ENCODE data around the gene FAM3D.

Gene FAM3D

DNA sequence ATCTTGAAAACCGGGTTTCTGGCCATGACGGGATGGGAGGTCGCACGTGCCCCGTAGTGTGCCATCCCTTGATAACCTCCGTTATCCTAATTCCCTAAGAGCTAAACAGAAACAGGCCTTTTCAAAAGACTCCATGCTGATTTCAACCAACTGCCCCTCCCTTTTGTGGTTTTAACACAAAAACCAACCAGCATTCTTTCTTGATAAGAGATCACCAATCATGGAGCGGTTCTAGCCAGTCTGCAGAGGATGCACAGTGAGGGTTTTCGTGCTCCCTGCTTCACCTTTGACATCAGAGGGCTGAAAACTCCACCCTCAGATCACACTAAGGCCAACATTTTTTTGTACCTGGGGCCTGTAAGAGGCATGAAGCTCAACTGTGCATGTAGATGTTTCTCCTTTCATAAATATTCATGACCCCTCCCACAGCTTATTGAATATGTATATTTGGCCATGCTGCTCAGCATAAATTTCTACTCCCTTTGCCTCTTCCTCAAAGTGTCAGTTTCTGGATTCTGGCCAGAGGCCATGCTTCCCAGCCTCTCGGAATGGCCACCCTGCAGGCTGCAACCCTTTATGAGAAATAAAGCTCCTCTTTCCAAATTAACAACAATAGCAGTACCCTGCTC lies 41.3 kb downstream of the FAM3D start:
- DNase-seq, result no peak

DNA sequence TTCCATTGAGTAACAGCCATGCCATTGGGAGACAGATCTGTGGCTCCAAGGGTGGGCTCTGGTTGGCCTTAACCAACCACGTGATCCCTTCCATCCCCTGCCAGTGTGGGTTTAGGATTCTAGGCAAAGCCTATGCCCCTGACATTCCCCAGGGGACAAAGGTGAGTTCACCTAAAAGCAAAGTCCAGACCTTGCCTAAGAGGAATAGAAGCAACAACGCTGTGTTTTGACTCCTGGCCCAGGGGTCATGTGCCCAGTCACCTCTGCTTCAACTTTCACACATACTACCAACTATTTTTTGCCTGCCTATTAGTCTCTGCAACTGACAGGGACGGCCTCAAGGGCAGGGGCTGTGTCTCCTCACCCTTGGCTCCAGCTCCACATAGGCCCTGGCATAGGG lies 42.0 kb downstream of the FAM3D start:
- no peak for DNase-seq

DNA sequence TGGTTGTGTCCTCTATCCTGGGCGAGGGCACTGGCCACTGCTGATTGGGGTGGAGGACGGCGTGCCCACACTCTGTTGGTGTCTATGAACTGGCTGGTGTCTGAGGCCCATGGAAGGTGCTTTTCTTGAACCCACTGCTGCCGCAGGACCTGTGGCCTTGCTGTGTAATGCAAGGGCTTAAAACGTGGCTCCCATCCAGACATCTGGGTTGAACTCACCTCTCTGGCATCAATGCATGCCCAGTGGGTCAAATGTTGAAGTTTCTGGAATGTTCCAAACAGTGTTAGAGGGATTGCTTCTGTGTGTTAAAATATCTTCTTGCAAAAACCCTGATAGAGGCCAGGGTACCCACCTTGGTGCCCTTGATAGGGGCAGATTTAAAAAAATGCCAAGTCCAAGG lies 42.6 kb downstream of the FAM3D start:
- DNase-seq, result no peak

DNA sequence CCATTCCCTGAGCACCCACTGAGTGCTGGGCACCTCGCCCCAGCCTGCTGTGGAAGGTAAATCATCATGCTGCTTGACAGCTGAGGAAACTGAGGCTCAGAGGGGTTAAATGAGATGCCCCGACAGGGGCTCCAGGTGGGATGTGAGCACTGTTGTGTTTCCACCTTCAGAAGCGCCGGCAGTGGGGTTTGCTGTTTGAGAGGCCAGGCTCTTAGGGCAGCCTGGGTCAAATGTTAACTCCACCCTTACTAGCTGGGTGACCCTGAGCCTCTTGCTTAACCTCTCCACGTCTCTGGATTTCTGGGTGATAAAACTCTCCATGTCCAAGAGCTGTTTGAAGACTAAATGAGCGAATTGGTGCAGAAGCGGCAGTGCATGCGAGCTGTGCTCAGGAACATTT lies 43.1 kb downstream of the FAM3D start:
- DNase-seq, result no peak

DNA sequence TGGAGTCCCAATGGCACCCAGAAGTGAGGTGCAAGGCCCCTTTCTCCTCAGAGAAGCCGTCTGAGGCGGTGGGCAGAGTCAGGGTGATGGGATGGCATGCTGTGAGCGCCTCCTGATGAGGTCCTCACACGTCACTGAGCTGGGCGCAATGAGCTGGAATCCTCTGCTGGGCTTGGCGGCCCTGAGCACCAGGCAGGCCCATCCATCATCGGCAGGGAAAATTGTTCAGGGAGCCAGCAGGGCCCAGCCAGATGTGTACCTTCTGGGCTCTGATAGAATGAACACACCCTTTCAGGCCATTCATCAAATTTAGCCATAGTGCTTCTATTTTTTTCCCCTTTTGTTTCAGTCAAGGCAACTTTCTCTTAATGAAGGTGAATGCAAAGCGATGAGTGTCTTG lies 43.7 kb downstream of the FAM3D start:
- DNase-seq, result no peak

DNA sequence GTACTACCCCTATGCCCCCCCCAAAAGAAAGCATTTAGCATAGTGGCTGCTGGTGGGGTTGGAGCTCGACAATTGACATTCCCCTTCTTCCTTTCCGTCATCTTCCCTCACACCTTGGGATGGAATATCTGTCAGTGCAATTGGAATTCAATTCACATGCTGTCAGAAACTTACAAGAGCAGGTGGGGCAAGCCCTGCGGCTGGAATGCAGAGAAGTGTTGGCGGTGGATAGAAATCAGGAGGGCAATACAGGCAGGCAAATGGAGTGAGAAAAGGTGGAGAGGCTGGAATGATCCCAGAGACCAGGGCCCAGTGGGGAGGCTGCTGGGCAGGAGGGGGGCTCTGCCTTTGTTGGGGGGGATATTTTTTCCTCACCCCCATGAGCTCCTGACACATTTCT lies 44.1 kb downstream of the FAM3D start:
- DNase-seq, result no peak

DNA sequence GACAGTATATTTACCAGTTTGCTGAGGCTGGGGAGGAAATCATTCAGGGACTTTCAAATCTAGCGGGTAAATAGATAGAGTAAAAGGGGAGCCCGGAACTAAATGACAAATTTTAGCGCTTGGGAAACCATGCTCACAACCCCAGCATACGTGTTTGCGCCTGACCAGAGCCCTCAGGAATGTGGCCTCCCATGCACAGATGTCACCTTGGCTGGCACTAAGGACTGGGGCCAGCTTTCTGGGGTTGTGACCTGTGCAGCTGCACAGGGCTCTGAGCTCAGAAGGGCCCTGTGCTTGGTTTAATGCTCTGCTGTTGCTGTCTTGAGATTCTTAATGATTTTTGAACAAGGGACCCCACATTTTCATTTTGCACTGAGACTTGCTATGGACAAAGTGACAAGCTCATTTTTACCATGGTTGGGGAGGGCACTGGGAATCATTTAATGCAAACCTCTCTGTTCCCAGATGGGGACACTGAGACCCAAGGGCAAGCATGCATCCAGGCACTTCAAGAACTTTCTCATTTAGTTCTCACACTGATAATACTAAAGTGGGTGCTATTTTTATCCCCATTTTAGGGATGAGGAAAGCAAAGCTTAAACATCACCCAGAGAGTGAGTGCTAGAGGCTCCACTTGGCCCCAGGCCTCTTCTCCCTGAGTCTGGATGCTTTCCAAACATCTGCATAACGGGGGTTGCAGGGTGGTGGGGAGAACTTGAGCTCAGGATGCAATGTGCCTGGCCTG lies 45.3 kb downstream of the FAM3D start:
- no peak for DNase-seq

DNA sequence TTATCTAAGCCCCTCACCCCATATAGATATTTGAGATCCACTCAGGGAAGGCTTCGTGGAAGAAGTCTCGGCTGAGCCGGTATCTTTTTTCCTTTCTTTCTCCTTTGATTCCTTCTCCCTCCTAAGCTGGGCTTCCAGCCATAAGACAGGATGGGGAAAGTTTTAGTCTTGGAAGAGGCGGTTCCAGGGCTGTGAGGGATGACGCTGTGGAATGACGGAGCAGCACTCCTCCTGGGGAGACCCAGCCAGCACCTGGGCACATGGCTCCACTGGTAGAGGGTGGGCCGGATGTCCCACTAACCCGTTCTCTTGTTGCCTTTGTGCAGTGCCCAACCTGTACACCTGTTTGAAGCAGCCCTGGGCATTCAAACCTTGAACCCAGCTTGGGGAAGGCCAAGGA lies 46.2 kb downstream of the FAM3D start:
- no peak for DNase-seq

DNA sequence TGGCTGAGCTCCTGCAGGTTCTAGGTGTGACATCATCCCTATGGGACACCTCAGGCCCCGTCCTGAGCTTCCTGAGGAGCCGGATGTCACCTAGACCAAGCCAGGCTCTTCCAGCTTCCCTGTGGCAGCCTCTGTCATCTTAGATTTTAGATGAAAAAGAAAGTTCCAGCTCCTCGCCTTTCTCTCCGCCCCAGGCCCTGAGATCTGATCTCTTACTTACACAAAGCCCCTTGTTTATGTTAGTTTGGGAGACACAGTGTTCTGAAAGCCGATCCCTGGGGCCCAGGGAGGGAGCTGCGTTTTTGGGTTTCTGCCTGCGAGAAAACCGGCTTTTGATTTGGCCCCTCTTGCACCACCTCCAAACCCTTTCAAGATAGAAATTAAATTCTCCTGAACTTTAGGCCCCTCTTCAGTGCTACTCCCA lies 49.2 kb downstream of the FAM3D start:
- DNase-seq, result no peak

DNA sequence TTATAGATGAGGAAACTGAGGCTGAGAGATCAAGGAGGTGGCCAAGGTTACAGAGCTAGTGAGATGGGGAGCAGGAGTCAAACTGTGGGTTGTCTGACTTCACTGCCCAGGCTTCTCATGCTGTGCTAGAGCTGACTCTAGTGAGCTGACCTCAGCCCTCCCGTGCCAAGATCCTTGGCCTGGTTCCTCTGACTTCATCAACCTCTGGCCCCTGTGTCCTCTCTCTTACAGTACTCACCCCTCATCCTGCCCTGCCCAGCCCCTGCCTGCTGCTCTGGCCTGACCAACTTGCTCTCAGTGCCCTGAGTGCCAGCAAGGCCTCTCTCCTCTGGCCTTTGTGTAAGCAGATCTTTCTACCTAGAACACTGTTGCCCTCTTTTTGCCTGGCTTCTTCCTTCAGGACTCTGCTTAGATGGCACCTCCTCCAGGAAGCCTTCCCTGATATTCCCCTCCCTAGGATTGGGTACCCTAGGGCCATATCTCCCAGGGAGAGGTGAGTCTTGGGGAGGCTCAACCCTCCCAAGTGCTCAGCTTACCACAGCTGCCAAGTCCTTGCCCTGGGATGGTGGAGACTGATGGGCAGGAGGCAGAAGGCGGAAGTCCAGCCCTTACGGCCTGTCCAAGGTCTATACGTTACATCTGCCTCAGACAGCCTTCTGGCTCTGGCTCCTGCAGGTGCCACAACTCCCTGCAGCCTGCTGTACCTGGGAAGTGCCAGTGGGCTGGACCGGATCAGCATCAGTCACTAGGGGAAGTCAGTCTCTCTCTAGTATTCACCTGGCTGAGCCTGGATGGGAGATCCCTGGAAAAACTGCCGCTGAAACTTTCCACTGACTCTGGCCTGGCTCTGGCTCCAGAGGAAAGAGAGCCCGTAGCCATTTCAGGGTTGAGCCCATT lies 53.1 kb downstream of the FAM3D start:
- DNase-seq, result no peak

DNA sequence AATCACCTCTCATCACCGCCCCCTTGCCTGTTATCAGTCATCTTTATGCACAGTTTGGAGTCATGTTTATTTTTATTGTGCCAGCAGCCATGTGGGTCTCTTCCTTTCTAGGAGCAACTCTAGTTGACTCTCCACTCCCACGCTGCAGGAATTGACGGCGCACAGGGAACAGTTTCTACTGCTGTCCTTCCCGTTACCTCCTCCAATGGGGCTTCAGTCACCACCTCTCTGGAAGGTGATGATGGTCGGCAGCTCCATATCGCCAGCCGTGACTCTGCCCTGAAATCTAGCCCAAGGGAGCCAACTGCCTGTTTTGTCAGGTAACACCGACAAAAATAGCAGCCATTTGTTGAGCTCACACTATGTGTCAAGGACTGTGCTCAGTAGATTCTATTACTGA lies 53.7 kb downstream of the FAM3D start:
- no peak for DNase-seq

DNA sequence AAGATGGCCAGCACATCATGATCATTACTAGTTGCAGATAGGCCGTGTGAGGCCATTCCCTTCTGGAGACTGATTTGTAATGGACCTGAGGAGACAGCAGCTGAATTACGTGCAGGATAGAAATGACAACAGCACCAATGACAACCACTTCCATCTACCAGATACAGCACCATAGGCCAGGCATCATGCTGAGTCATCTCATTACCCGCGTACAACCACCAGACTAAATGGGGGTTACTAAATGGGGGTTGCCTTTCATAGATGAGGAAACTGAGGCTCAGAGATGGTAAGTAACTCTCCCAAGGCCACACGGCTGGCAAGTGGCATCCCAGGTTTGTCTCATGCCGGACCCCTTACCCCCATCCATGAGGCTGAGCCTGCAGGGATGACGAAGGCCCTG lies 56.6 kb downstream of the FAM3D start:
- no peak for DNase-seq

DNA sequence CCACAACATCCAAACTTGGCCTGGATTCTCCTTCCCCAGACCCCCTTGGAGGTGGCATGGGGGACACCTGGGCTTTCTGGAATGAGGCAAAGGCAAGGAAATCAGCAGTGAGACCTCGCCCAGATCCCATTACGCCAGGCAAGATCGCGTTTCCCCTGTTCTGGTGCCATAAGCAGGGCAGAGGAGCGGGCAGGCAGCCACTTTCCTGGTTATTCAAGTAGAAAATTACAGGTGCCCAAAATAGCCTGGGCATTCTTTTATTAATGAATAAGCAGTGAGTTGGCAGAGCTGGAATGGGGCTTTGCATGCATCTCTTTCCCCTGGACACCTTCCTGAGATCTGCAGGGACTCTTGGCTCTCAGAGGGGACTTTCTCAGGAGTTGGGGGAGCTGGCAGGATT lies 57.9 kb downstream of the FAM3D start:
- no peak for DNase-seq

DNA sequence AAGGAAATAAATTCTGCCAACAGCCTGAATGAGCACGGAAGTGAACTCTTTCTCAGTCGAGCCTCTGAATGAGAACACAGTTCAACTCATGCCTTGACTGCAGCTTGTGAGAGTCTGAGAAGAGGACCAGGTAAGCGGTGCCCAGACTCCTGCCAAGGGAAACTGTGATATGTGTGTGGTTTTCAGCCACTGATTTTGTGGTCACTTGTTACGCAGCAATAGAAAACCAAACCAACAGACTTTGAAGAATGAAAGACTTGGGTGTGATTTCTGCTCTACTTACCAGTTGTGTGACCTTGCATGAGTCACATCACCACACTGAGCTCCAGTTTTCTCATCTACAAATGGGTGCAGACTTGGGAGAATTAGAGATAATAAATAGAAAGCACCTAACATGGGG lies 58.8 kb downstream of the FAM3D start:
- DNase-seq, result no peak

DNA sequence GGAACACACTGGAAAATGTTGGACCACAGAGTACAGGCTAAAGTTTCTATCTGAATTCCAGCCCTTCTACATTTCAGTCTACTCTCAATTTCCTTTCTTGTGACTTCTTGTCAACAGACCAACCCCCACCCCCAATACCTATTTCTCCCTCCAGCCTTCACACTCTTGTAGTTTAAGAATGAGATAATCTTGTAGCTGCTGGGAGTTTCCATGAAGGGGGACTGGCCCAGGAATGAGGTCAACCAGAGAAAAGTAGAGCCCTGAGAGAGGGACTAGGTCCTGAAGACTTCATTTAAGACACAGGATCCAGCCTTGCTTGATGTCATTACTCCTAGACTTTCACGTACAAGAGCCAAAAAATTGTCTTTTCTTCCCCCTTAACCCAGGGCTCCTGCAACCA lies 59.9 kb downstream of the FAM3D start:
- no peak for DNase-seq

DNA sequence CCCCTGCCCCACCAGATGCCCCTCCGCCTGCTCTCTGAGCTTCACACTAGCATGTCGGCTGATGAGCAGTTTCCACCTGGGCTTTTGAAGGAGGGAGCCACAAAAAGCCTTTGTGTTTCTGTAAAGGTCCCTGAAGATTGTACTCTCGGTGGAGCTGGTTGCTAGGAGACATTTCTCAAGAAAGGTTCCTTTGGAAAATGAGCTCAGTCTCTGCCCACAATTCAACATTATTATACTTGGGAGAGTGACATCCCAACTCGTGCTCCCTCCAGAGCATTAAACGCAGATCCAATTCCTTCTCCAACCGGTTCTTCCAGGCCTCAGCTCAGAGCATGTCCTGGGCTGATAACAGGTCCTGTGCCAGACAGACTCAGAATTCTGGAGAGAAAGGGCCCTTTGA lies 62.5 kb downstream of the FAM3D start:
- DNase-seq, result no peak

DNA sequence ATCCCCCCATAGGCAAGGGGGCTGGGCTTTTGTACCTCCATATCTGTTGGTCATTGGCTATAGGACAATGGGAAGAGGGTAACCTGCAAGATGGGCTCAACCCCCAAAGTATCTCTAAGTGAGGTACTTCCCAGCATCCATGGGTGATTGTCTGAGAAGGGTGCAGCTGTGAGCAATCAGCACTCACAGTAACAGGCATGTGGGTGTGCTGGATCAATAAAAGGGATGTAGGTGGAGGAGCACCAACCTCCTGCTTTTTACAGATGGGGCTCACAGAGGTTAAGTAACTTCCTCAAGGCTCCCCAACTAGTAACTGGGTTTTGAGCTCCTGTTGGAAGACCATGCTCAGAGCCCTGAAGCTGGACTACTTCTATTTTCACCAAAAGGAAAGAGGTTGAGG lies 63.0 kb downstream of the FAM3D start:
- no peak for DNase-seq

DNA sequence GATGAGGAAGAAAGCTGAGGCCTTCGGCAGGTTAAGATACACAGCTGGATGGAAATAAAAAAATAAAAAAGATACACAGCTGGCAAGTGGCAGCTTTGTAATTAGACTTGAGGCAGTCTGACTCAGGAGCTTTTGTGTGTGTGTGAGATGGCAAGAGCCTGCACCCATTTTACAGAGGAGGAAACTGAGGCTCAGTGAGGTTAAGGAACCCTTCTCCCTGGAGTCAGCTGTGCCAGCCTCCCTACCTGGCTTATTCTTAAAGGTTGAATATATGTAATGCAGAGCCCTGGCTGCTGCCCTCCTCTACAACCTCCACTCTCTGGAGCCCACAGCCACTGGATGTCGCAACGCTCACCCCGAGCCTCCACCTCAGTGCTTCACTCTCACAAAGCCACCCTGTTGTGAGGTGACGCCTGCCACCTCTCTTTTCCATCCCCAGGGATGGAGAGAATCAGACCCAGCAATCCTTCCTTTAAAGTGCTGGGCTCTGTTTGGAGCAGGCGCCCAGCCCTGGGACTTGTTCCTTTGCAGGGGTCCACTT lies 68.7 kb downstream of the FAM3D start:
- DNase-seq, result no peak

DNA sequence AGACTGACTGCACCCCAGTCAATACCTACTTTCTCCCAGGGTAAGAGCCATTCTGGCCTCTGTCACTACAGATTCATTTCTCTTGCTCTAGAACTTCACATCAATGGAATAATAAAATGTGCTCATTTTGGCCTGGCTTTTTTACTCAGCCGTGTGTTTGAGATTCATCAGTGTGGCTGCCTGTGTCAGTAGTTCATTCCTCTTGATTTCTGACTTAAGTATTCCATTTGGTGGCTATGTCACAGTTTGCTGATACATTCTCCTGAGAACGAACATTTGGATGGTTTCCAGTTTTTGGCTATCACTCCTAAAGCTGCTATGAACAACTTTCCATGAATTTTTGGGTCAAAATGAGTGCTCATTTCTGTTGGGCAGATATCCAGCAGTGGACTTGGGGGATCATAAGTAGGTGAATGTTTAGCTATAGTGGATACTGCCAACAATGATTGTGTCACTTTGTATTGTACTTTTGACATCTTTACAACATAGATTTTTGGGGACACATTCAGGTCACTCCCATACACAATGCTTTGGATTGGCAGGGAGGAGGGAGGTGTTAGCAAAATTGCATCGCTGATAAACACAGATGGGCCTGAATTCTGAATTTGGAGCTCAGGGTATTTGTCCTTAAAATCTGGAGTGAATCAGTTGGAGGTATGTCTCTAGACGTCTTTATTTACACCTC lies 69.6 kb downstream of the FAM3D start:
- DNase-seq, result no peak

DNA sequence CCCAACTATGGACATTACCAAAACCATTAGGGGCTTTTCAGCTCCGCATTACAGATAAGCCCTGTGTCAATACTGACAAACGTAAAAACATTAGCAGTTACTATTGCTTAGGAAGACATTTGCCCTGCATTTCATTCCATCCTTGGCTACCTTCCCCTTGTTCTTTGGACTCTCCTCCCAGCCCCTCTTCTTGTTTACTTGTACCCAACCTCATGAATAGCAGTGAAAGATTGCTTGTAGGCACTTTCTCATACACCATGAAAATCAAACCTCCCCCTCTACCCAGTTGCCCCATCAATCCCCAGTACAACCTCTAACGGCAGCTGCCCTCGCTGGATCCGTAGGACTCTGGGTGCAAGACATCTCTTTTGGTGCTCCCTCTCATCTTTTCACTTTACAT lies 72.5 kb downstream of the FAM3D start:
- DNase-seq, result no peak

DNA sequence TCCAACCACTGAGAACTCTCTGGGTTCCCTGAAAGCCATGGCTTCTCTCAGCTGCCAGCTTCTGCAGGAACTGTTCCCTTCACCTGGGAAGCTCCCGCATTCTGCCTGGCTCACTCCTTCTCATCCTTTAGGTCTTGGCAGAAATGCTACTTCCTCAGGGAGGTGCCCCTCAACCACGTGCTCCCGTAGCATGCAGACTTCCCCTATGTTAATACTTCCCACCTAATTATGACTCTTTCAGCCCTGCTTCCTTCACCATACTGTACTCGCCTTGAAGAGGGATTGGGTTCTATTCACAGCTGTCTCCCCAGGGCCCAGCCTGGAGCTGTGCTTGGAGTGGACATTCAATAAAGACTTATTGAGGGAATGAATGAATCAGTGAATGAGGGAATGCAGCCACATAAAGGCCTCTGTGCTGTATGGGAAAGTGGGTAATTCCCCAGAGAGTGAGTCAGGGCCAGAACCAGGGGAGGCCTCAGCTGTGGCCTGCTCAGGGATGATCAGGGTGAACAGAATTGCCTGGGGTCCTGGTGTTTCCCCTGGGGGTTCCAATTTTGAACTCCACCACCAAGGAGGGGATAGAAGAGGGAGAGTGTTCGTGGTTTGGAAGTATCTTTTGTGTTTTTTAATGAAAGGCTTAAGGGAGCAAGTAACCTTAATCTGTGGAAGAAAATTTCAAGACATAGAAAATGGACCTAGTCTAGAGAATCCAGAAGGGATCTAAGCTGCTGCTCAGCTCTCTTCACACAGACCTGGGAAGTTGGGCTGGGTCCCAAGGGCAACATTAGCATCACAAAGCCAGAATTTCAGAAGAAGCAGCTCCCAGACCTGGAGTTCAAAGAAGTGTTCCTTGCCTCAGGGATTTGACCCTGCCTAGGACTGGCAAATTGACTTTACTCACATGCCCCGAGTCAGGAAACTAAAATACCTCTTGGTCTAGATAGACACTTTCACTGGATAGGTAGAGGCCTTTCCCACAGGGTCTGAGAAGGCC lies 74.8 kb downstream of the FAM3D start:
- DNase-seq, result no peak

All from NCI-H524 treated with DMSO at 0.1 percent for 48 hours (cell line).